H1 (cell line): ENCODE results near the gene TMEM182. TPM values are rescaled to one million over a fixed set of nuclear protein-coding genes. Genes with fewer than 3 reads are reported as not detected.

Experiments
- CTCF ChIA-PET: fragments of 300-600 bp; sonication (Branson Sonifier 250); formaldehyde crosslinking; loops from one replicate; lab custom pipeline; 2021; ENCODE audit not compliant: partially characterized antibody; lab: Charles Lee
- POLR2A ChIA-PET: fragments of 300-600 bp; sonication (Branson Sonifier 250); formaldehyde crosslinking; loops from one replicate; lab custom pipeline; 2021; ENCODE audit warnings: inconsistent platforms; ENCODE audit not compliant: partially characterized antibody; lab: Charles Lee
- DNase-seq, 2 experiments: peaks; one replicate each; pipeline versions ENCODE4 v3.0.0 to v3.0.0-alpha.2; 2010 to 2022; ENCODE audit warnings: low spot score in 2 of 2, low read depth in 1 of 2, mixed read lengths in 1 of 2
- FAIRE-seq: peaks from 2 replicates; lab custom pipeline; 2011; peaks lifted over from hg19 to GRCh38; lab: Jason Lieb, UNC
- H2AFZ ChIP-seq: 2 replicates; pipeline ENCODE4 v1.8.1; 2012; ENCODE audit warnings: low read length, inconsistent platforms
- H2AK5ac ChIP-seq: 2 replicates; pipeline ENCODE4 v1.6.1; 2013; ENCODE audit warnings: low read depth, low read length
- H2BK120ac ChIP-seq: replicated peaks from 2 replicates; pipeline ENCODE3; 2013; ENCODE audit warnings: low read depth, low read length, inconsistent platforms
- H2BK12ac ChIP-seq: 2 replicates; pipeline ENCODE4 v1.6.1; 2013; ENCODE audit warnings: low read depth, low read length
- H2BK15ac ChIP-seq: 2 replicates; pipeline ENCODE4 v1.6.1; 2013; ENCODE audit warnings: low read length
- H2BK20ac ChIP-seq: 2 replicates; pipeline ENCODE4 v1.6.1; 2013; ENCODE audit warnings: low read length
- H2BK5ac ChIP-seq: 2 replicates; pipeline ENCODE4 v1.6.1; 2013; ENCODE audit warnings: low read depth, low read length
- H3K14ac ChIP-seq: 2 replicates; pipeline ENCODE4 v1.6.1; 2013; ENCODE audit warnings: inconsistent platforms; ENCODE audit not compliant: insufficient read length
- H3K18ac ChIP-seq: 2 replicates; pipeline ENCODE4 v1.6.1; 2013; ENCODE audit warnings: low read length; ENCODE audit errors: extremely low read depth
- H3K23ac ChIP-seq: 2 replicates; pipeline ENCODE4 v1.6.1; 2013; ENCODE audit warnings: inconsistent platforms; ENCODE audit not compliant: insufficient read length
- H3K23me2 ChIP-seq: 2 replicates; pipeline ENCODE4 v1.6.1; 2013; ENCODE audit warnings: low read depth, low read length
- H3K27ac ChIP-seq: 2 replicates; pipeline ENCODE4 v1.6.1; 2011; ENCODE audit warnings: low read depth, low read length, inconsistent platforms
- H3K27me3 ChIP-seq, 4 experiments: replicated peaks in 1 of 4; 1 replicate in 1 of 4; 2 replicates in 3 of 4; pipeline versions ENCODE4 v1.6.1 to v1.8.1; 2011 to 2013; ENCODE audit warnings: low read length in 3 of 4, mild to moderate bottlenecking in 3 of 4, inconsistent platforms in 2 of 4, mixed read lengths in 2 of 4, moderate library complexity in 1 of 4; ENCODE audit not compliant: control insufficient read depth in 3 of 4, insufficient read depth in 3 of 4; ENCODE audit errors: extremely low read depth in 1 of 4
- H3K36me3 ChIP-seq, 4 experiments: 2 replicates each; pipeline versions ENCODE4 v1.6.1 to v1.8.1; 2011 to 2013; ENCODE audit warnings: mild to moderate bottlenecking in 4 of 4, low read length in 3 of 4, moderate library complexity in 2 of 4, control low read depth in 1 of 4, inconsistent platforms in 1 of 4; ENCODE audit not compliant: insufficient read depth in 4 of 4, control insufficient read depth in 2 of 4
- H3K4ac ChIP-seq: replicated peaks from 2 replicates; pipeline ENCODE3; 2013; ENCODE audit warnings: low read length, low read depth, mixed read lengths, inconsistent platforms; ENCODE audit not compliant: insufficient read length
- H3K4me1 ChIP-seq, 4 experiments: replicated peaks in 1 of 4; 1 replicate in 1 of 4; 2 replicates in 3 of 4; pipeline versions ENCODE4 v1.6.1 to v1.8.1; 2011 to 2013; ENCODE audit warnings: low read length in 3 of 4, inconsistent platforms in 2 of 4, mixed read lengths in 1 of 4; ENCODE audit not compliant: insufficient read depth in 4 of 4, control insufficient read depth in 3 of 4
- H3K4me2 ChIP-seq, 2 experiments: 2 replicates each; pipeline versions ENCODE4 v1.6.1 to v1.8.1; 2011 to 2013; ENCODE audit warnings: low read depth in 2 of 2, low read length in 2 of 2, control low read depth in 1 of 2, inconsistent platforms in 1 of 2, mild to moderate bottlenecking in 1 of 2; ENCODE audit not compliant: insufficient read depth in 1 of 2
- H3K4me3 ChIP-seq, 4 experiments: fragments of 200-600, 300-600 bp in 1 of 4; sonication (generic), shearing (Covaris generic), sonication (Bioruptor Twin) in 1 of 4; 2 replicates each; pipeline versions ENCODE4 v1.5.1 to v1.8.1; 2011 to 2016; ENCODE audit warnings: low read length in 4 of 4, low read depth in 3 of 4, control low read depth in 2 of 4, inconsistent platforms in 2 of 4, mild to moderate bottlenecking in 2 of 4, mixed read lengths in 1 of 4, moderate library complexity in 1 of 4; ENCODE audit not compliant: insufficient read depth in 2 of 4; ENCODE audit errors: extremely low read depth in 1 of 4
- H3K56ac ChIP-seq: replicated peaks from 2 replicates; pipeline ENCODE3; 2013; ENCODE audit warnings: low read depth, mild to moderate bottlenecking, mixed read lengths, low read length, inconsistent platforms; ENCODE audit not compliant: insufficient read length
- H3K79me1 ChIP-seq: 2 replicates; pipeline ENCODE4 v1.6.1; 2013; ENCODE audit warnings: low read depth, low read length, control low read depth
- H3K79me2 ChIP-seq, 2 experiments: 2 replicates each; pipeline versions ENCODE4 v1.6.1 to v1.8.1; 2012 to 2013; ENCODE audit warnings: low read length in 2 of 2, mild to moderate bottlenecking in 2 of 2, inconsistent platforms in 1 of 2; ENCODE audit not compliant: insufficient read depth in 2 of 2, control insufficient read depth in 1 of 2
- H3K9ac ChIP-seq, 4 experiments: replicated peaks in 1 of 4; 1 replicate in 1 of 4; 2 replicates in 3 of 4; pipeline versions ENCODE4 v1.6.1 to v1.8.1; 2011 to 2013; ENCODE audit warnings: low read depth in 3 of 4, low read length in 3 of 4, control low read depth in 2 of 4, mild to moderate bottlenecking in 2 of 4, moderate library complexity in 2 of 4, inconsistent platforms in 1 of 4; ENCODE audit errors: extremely low read depth in 1 of 4
- H3K9me3 ChIP-seq, 2 experiments: 2 replicates each; pipeline versions ENCODE4 v1.6.1 to v1.8.1; 2012 to 2013; ENCODE audit warnings: mild to moderate bottlenecking in 2 of 2, moderate library complexity in 2 of 2, control low read depth in 1 of 2, inconsistent platforms in 1 of 2, low read depth in 1 of 2, low read length in 1 of 2, mixed read lengths in 1 of 2; ENCODE audit not compliant: insufficient read depth in 2 of 2
- H4K20me1 ChIP-seq, 2 experiments: replicated peaks in 1 of 2; 2 replicates each; pipeline versions ENCODE3 to v1.8.1; 2011 to 2013; ENCODE audit warnings: inconsistent platforms in 2 of 2, low read length in 2 of 2, mild to moderate bottlenecking in 1 of 2; ENCODE audit not compliant: insufficient read depth in 2 of 2, control insufficient read depth in 1 of 2
- H4K5ac ChIP-seq: 2 replicates; pipeline ENCODE4 v1.6.1; 2013; ENCODE audit warnings: low read length, low read depth, mixed read lengths, inconsistent platforms; ENCODE audit not compliant: insufficient read length
- H4K8ac ChIP-seq: 2 replicates; pipeline ENCODE4 v1.8.0; 2013; ENCODE audit warnings: mild to moderate bottlenecking, moderate library complexity, low read length, inconsistent platforms; ENCODE audit not compliant: insufficient read depth; ENCODE audit errors: extremely low read depth
- H4K91ac ChIP-seq: replicated peaks from 2 replicates; pipeline ENCODE3; 2013; ENCODE audit warnings: low read length, mixed read lengths, inconsistent platforms; ENCODE audit not compliant: insufficient read length
- ATF2 ChIP-seq: IDR thresholded peaks from 2 replicates; pipeline ENCODE4 v1.6.1; 2012; ENCODE audit warnings: low read length, inconsistent platforms
- ATF3 ChIP-seq: IDR thresholded peaks from 2 replicates; pipeline ENCODE4 v1.6.1; 2011; ENCODE audit warnings: low read depth, mild to moderate bottlenecking, low read length; ENCODE audit not compliant: insufficient read depth
- CBX8 ChIP-seq: fragments of 300-800, 300-1000 bp; sonication (generic); IDR thresholded peaks from 2 replicates; pipeline ENCODE4 v1.7.1; 2016; ENCODE audit warnings: low read depth, low read length, borderline replicate concordance
- CREB1 ChIP-seq: IDR thresholded peaks from 2 replicates; pipeline ENCODE4 v1.6.1; 2012; ENCODE audit warnings: inconsistent platforms
- EZH2 ChIP-seq: fragments of 200-600 bp; sonication (generic); IDR thresholded peaks from 2 replicates; pipeline ENCODE4 v1.7.1; 2012; ENCODE audit warnings: low read depth, mild to moderate bottlenecking, moderate library complexity, low read length, inconsistent platforms; ENCODE audit not compliant: severe bottlenecking
- POLR2AphosphoS5 ChIP-seq: IDR thresholded peaks from 2 replicates; pipeline ENCODE4 v1.6.1; 2011; ENCODE audit warnings: low read depth, low read length
- SIN3A ChIP-seq, 2 experiments: IDR thresholded peaks in 1 of 2; conservative IDR thresholded peaks in 1 of 2; 2 replicates each; pipeline ENCODE4 v1.6.1; 2011 to 2012; ENCODE audit warnings: low read length in 2 of 2, improper control_type of control experiment in 1 of 2, low read depth in 1 of 2, mild to moderate bottlenecking in 1 of 2
- TCF12 ChIP-seq: IDR thresholded peaks from 2 replicates; pipeline ENCODE4 v1.6.1; 2011; ENCODE audit warnings: low read depth, mild to moderate bottlenecking, low read length
- TEAD4 ChIP-seq: IDR thresholded peaks from 2 replicates; pipeline ENCODE4 v1.6.1; 2012; ENCODE audit warnings: low read depth, low read length, inconsistent platforms, mixed read lengths
- WGBS, 2 experiments: shearing (Covaris generic) in 1 of 2; methylation state at CpG; one replicate each; pipeline versions ENCODE4 v1.1.6 to v1.1.7; 2013 to 2015; ENCODE audit warnings: low lambda C conversion rate in 2 of 2, mixed read lengths in 2 of 2, inconsistent platforms in 1 of 2, low coverage in 1 of 2, missing lambda C conversion rate in 1 of 2; ENCODE audit not compliant: insufficient replicate concordance in 2 of 2, insufficient coverage in 1 of 2, insufficient read length in 1 of 2; ENCODE audit errors: extremely low coverage in 1 of 2, missing lambda C conversion rate in 1 of 2; 5-methylcytosine and 5-hydroxymethylcytosine counted together
- polyA plus RNA-seq, 7 experiments: library from polyadenylated mRNA; depleted of rRNA in 3 of 7; stranded (reverse) in 5 of 7; unstranded in 2 of 7; fragments of >200 nt in 5 of 7; fragments of 200-250 nt in 2 of 7; gene quantifications; 1 replicate in 5 of 7; 2 replicates in 1 of 7; 4 replicates in 1 of 7; pipeline versions ENCODE4 v1.2.1 to v1.2.3, GENCODE V29; 2011 to 2013; ENCODE audit warnings: missing spikeins in 2 of 7, mixed read lengths in 2 of 7
- total RNA-seq: library from RNA; stranded (reverse); fragmentation: NEBNext Ultra II Directional; extraction: Animal tissue kit (Norgen Biotek cat#: 25700); gene quantifications from 2 replicates; pipeline ENCODE4 v1.2.1, GENCODE V29; 2021

The TMEM182 gene
- total and polyA plus RNA-seq, 2 of the 8 experiments (the other 6 are each of a cell fraction or from before 2014, with no cell fraction given): 3.1 to 4.3 TPM

GRCh38 chr2:102726128-102727087, 35.4 kb upstream of the TMEM182 start:
- ChIA-PET POLR2A (no interaction called here), CTCF (interaction anchor here (0.7 kb wide), 1 partner anchor 10 kb away, joined by 3 read pairs; a partner anchor contains a TSS)
- Histone ChIP-seq H3K4me2 (no peak overlapping the region), H4K91ac (no peak overlapping the region), H2AK5ac (no peak overlapping the region), H4K5ac (no peak overlapping the region), H3K79me2 (no peaks in the 10 kb centered on the region), H2BK5ac (no peak overlapping the region), H3K23ac (no peak overlapping the region), H3K4me3 (no peak overlapping the region), H3K27ac (no peak overlapping the region), H3K27me3 (no peaks in the 10 kb centered on the region), H3K18ac (no peak overlapping the region), H3K23me2 (no peaks in the 10 kb centered on the region; the same call in 1 of the 2 replicates), H4K8ac (no peak overlapping the region), H3K36me3 (peaks cover 5 to 48% (median 26%) of the 10 kb centered on the region in 4 experiments), H3K4ac (no peak overlapping the region), H3K56ac (no peak overlapping the region), H2AFZ (no peak overlapping the region), H2BK20ac (no peak overlapping the region), H2BK15ac (no peak overlapping the region), H2BK12ac (no peak overlapping the region), H3K79me1 (no peaks in the 10 kb centered on the region), H2BK120ac (no peak overlapping the region), H4K20me1 (no peaks in the 10 kb centered on the region), H3K9me3 (no peaks in the 10 kb centered on the region), H3K14ac (no peak overlapping the region), H3K4me1 (no peaks in the 10 kb centered on the region), H3K9ac (no peak overlapping the region)
- DNase-seq: no peak
- 94% methylated on average over 11 of the region's 15 CpGs; no CpG with 5 or more reads in 1 of the 2 experiments for WGBS, 2 experiments
- no peak for FAIRE-seq
- TF ChIP-seq TEAD4 (no peak), CBX8 (no peak), SIN3A (conservative IDR thresholded peaks at IDR 0.05 in 1 of 2, IDR thresholded peaks at IDR 0.05 in 1 of 2; ENCODE audit: low read depth in 1 of 2, low read length in 2 of 2) (no peak), CREB1 (no peak), ATF3 (no peak), POLR2AphosphoS5 (no peak), EZH2 (no peak), TCF12 (no peak), ATF2 (no peak)
